ENCODE results near the gene KIF19. TPM values are rescaled to one million over a fixed set of nuclear protein-coding genes. Genes with fewer than 3 reads are reported as not detected.

KIF19 gene
- total RNA-seq, 1 donor from 2014 or later: 2.2 TPM

GRCh38 chr17:74354123-74354522 lies 28.1 kb downstream of the KIF19 start:
- no peak overlapping the region for H3K4me3 Mint-ChIP-seq (ENCODE audit: low read depth)
- DNase-seq (ENCODE audit: low spot score, unreplicated experiment): peak; percentile 67
- peaks cover 71% of the 10 kb centered on the region for H3K27me3 Mint-ChIP-seq
- H3K36me3 Mint-ChIP-seq (ENCODE audit: insufficient read depth): no peaks in the 10 kb centered on the region
- peak; percentile 92 for TF ChIP-seq CTCF (IDR thresholded peaks at IDR 0.05; ENCODE audit: unreplicated experiment)
- H3K4me1 Mint-ChIP-seq (ENCODE audit: low read depth): peaks cover 5% of the 10 kb centered on the region
- no peak overlapping the region for H3K27ac Mint-ChIP-seq
- H3K9me3 Mint-ChIP-seq (ENCODE audit: low read depth): no peaks in the 10 kb centered on the region

GRCh38 chr17:74354561-74354960 lies 28.5 kb downstream of the KIF19 start:
- no peak for TF ChIP-seq CTCF (IDR thresholded peaks at IDR 0.05; ENCODE audit: unreplicated experiment)
- Mint-ChIP-seq H3K4me3 (ENCODE audit: low read depth) (no peak overlapping the region), H3K27ac (no peak overlapping the region), H3K27me3 (peaks cover 68% of the 10 kb centered on the region), H3K4me1 (ENCODE audit: low read depth) (peaks cover 5% of the 10 kb centered on the region), H3K9me3 (ENCODE audit: low read depth) (no peaks in the 10 kb centered on the region), H3K36me3 (ENCODE audit: insufficient read depth) (no peaks in the 10 kb centered on the region)
- no peak for DNase-seq (ENCODE audit: low spot score, unreplicated experiment)

GRCh38 chr17:74355065-74355464 lies 29.0 kb downstream of the KIF19 start:
- no peak overlapping the region for H3K27ac Mint-ChIP-seq
- TF ChIP-seq CTCF (IDR thresholded peaks at IDR 0.05; ENCODE audit: unreplicated experiment): no peak
- no peaks in the 10 kb centered on the region for H3K9me3 Mint-ChIP-seq (ENCODE audit: low read depth)
- H3K27me3 Mint-ChIP-seq: peaks cover 65% of the 10 kb centered on the region
- no peak for DNase-seq (ENCODE audit: low spot score, unreplicated experiment)
- no peak overlapping the region for H3K4me3 Mint-ChIP-seq (ENCODE audit: low read depth)
- peaks cover 5% of the 10 kb centered on the region for H3K4me1 Mint-ChIP-seq (ENCODE audit: low read depth)
- no peaks in the 10 kb centered on the region for H3K36me3 Mint-ChIP-seq (ENCODE audit: insufficient read depth)

- no peak overlapping the region for H3K27ac Mint-ChIP-seq
- H3K27me3 Mint-ChIP-seq: peaks cover 57% of the 10 kb centered on the region
- peak; percentile 46 for DNase-seq (ENCODE audit: low spot score, unreplicated experiment)
- peak overlapping the region; percentile 37 for H3K4me3 Mint-ChIP-seq (ENCODE audit: low read depth)
- no peaks in the 10 kb centered on the region for H3K9me3 Mint-ChIP-seq (ENCODE audit: low read depth)
- peak; percentile 38 for TF ChIP-seq CTCF (IDR thresholded peaks at IDR 0.05; ENCODE audit: unreplicated experiment)
- H3K36me3 Mint-ChIP-seq (ENCODE audit: insufficient read depth): no peaks in the 10 kb centered on the region
- H3K4me1 Mint-ChIP-seq (ENCODE audit: low read depth): peaks cover 7% of the 10 kb centered on the region
These were observed 30.8 kb downstream of the KIF19 start for GRCh38 chr17:74356646-74357465.

GRCh38 chr17:74357466-74357809 lies 31.4 kb downstream of the KIF19 start:
- TF ChIP-seq CTCF (IDR thresholded peaks at IDR 0.05; ENCODE audit: unreplicated experiment): no peak
- Mint-ChIP-seq H3K27me3 (peaks cover 53% of the 10 kb centered on the region), H3K9me3 (ENCODE audit: low read depth) (no peaks in the 10 kb centered on the region), H3K4me1 (ENCODE audit: low read depth) (peaks cover 7% of the 10 kb centered on the region), H3K36me3 (ENCODE audit: insufficient read depth) (no peaks in the 10 kb centered on the region), H3K27ac (no peak overlapping the region), H3K4me3 (ENCODE audit: low read depth) (no peak overlapping the region)
- no peak for DNase-seq (ENCODE audit: low spot score, unreplicated experiment)

Measured in progenitor cell of endocrine pancreas (in vitro differentiated cells).